NCI-H2196 (cell line): ENCODE results near the gene DDX39A.

ENCODE experiments used
- DNase-seq: peaks from one replicate; lab custom pipeline; 2025; ENCODE audit not compliant: unreplicated experiment; lab: John Stamatoyannopoulos, UW

Gene DDX39A

GRCh38 chr19:14434543-14435319 lies 15.6 kb upstream of the DDX39A start:
- DNase-seq, result peak; percentile 32

- DNase-seq, result peak; percentile 91
These were observed 14.7 kb upstream of the DDX39A start for GRCh38 chr19:14433554-14434501.

- DNase-seq, result peak; percentile 77
These were observed 13.8 kb upstream of the DDX39A start, which contains the start of gene PKN1 for GRCh38 chr19:14432791-14433553. Gene PKN1, plus strand, starts transcription at chr19:14433306. Its CDS starts 216 bp downstream, at chr19:14433522.

- DNase-seq, result no peak
These were observed 11.6 kb upstream of the DDX39A start for GRCh38 chr19:14430712-14431111.

GRCh38 chr19:14428882-14429416 lies 9.8 kb upstream of the DDX39A start:
- no peak for DNase-seq

- no peak for DNase-seq
These were observed 8.3 kb upstream of the DDX39A start for GRCh38 chr19:14427461-14427860.

- DNase-seq, result no peak
These were observed 6.6 kb upstream of the DDX39A start for GRCh38 chr19:14425696-14426138.

GRCh38 chr19:14418856-14419105 lies 360 bp downstream of the DDX39A start:
- DNase-seq, result no peak

- DNase-seq, result no peak
These were observed 2.3 kb downstream of the DDX39A start for GRCh38 chr19:14416817-14417231.

- no peak for DNase-seq
These were observed 4.0 kb downstream of the DDX39A start for GRCh38 chr19:14414926-14415690.

GRCh38 chr19:14413693-14414181 lies 5.4 kb downstream of the DDX39A start:
- peak; percentile 14 for DNase-seq

- no peak for DNase-seq
These were observed 6.0 kb downstream of the DDX39A start for GRCh38 chr19:14412996-14413692.

GRCh38 chr19:14412324-14412995 lies 6.7 kb downstream of the DDX39A start:
- no peak for DNase-seq

- DNase-seq, result no peak
These were observed 7.2 kb downstream of the DDX39A start for GRCh38 chr19:14411938-14412245.

- no peak for DNase-seq
These were observed 7.8 kb downstream of the DDX39A start for GRCh38 chr19:14411161-14411937.

- DNase-seq, result no peak
These were observed 8.8 kb downstream of the DDX39A start for GRCh38 chr19:14410091-14411051.
